Kidney epithelial cell (primary cell): ENCODE data around the gene RMND5B. TPM values are rescaled to one million over a fixed set of nuclear protein-coding genes. Genes with fewer than 3 reads are reported as not detected.
"Not testable (repeated sequence)": the region's sequence is repeated elsewhere in the genome, so short reads cannot be mapped to it uniquely, and the experiment has no call there.

ENCODE experiments used
- DNase-seq: peaks from one replicate; pipeline ENCODE4 v3.0.0-alpha.2; 2010; ENCODE audit warnings: low read depth
- H3K27me3 ChIP-seq: 2 replicates; pipeline ENCODE4 v1.6.0; 2011; ENCODE audit warnings: low read length; ENCODE audit not compliant: control insufficient read depth, insufficient read depth
- H3K36me3 ChIP-seq: 2 replicates; pipeline ENCODE4 v1.5.1; 2011; ENCODE audit warnings: low read length; ENCODE audit not compliant: control insufficient read depth, insufficient read depth
- H3K4me3 ChIP-seq: 2 replicates; pipeline ENCODE4 v1.5.1; 2011; ENCODE audit warnings: low read depth, mild to moderate bottlenecking, control low read depth, low read length
- total RNA-seq: library from RNA; depleted of rRNA; stranded (reverse); fragments of >200 nt; gene quantifications from 2 replicates; pipeline ENCODE4 v1.2.3, GENCODE V29; 2015
- TF ChIP-seq, protein P1 (sequence below): IDR thresholded peaks from 2 replicates; pipeline ENCODE4 v1.5.1; 2011; ENCODE audit warnings: mild to moderate bottlenecking, moderate library complexity, low read length, control low read depth, inconsistent platforms; ENCODE audit not compliant: insufficient read depth, poor library complexity, severe bottlenecking

The RMND5B gene
- total RNA-seq, 1 donor from 2014 or later = 26.3 TPM

- TF ChIP-seq, protein P1, sequence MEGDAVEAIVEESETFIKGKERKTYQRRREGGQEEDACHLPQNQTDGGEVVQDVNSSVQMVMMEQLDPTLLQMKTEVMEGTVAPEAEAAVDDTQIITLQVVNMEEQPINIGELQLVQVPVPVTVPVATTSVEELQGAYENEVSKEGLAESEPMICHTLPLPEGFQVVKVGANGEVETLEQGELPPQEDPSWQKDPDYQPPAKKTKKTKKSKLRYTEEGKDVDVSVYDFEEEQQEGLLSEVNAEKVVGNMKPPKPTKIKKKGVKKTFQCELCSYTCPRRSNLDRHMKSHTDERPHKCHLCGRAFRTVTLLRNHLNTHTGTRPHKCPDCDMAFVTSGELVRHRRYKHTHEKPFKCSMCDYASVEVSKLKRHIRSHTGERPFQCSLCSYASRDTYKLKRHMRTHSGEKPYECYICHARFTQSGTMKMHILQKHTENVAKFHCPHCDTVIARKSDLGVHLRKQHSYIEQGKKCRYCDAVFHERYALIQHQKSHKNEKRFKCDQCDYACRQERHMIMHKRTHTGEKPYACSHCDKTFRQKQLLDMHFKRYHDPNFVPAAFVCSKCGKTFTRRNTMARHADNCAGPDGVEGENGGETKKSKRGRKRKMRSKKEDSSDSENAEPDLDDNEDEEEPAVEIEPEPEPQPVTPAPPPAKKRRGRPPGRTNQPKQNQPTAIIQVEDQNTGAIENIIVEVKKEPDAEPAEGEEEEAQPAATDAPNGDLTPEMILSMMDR = no peak
- no peak overlapping the region for H3K4me3 ChIP-seq
- no peaks in the 10 kb centered on the region for H3K36me3 ChIP-seq
- peaks cover 6% of the 10 kb centered on the region for H3K27me3 ChIP-seq
- DNase-seq = no peak
Measured at GRCh38 chr5:178192787-178193186, 62.0 kb downstream of the RMND5B start.

- peaks cover 6% of the 10 kb centered on the region for H3K27me3 ChIP-seq
- TF ChIP-seq, protein P1 = no peak
- DNase-seq = no peak
- no peaks in the 10 kb centered on the region for H3K36me3 ChIP-seq
- no peak overlapping the region for H3K4me3 ChIP-seq
Measured at GRCh38 chr5:178193251-178193809, 62.5 kb downstream of the RMND5B start.

DNA sequence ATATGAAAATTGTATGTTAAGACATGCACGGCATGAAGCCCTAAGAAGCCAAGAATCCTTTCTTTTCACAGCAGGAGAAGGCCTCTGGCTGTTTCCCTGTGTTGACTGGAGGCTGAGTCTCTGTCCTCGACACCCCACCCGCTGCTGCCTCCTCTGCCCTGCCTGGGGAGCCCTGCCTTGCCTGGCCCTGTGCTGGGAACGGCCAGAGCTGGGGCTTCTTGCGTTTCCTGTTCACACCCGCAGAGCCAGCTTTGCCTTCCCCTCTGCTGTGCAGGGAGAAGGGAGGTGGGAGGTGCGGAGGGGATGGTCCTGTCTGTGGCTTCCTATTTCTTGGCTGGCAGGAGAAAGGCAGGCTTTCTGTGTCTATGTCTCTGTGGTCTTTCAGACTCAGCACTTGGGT is 63.2 kb downstream of the RMND5B start:
- H3K27me3 ChIP-seq = peaks cover 6% of the 10 kb centered on the region
- no peak for DNase-seq
- TF ChIP-seq, protein P1 = no peak
- H3K36me3 ChIP-seq = no peaks in the 10 kb centered on the region
- no peak overlapping the region for H3K4me3 ChIP-seq

DNA sequence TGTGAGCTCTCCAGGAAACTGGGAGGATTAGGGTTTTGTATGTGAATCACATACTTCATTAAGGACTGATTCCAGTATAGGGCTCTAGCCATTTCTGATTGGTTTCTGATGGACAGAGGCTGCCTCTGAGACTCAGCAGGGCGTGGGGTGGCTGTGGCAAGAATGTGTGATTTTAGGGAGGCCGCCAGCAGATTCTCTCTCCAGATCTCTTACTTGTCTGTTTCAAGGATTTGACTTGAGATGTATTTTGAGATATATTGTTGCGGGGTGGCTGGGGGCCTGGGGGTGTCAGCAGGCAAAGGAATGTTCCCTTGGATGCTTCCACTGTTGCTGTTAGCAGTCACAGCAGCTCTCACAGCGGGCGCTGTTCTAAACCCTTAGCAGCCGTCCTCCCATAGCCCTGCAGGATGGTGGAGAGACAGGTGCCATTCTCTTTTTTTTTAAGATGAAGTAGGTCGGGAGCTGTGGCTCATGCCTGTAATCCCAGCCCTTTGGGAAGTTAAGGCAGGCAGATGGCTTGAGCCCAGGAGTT is 65.5 kb downstream of the RMND5B start:
- Histone ChIP-seq H3K27me3 (peaks cover 6% of the 10 kb centered on the region), H3K4me3 (no peak overlapping the region), H3K36me3 (no peaks in the 10 kb centered on the region)
- no peak for DNase-seq
- TF ChIP-seq, protein P1 = no peak

- no peak for DNase-seq
- H3K27me3 ChIP-seq = peaks cover 6% of the 10 kb centered on the region
- no peaks in the 10 kb centered on the region for H3K36me3 ChIP-seq
- H3K4me3 ChIP-seq = no peak overlapping the region
- TF ChIP-seq, protein P1 = no peak
Measured at GRCh38 chr5:178196986-178197385, 66.2 kb downstream of the RMND5B start.

DNA sequence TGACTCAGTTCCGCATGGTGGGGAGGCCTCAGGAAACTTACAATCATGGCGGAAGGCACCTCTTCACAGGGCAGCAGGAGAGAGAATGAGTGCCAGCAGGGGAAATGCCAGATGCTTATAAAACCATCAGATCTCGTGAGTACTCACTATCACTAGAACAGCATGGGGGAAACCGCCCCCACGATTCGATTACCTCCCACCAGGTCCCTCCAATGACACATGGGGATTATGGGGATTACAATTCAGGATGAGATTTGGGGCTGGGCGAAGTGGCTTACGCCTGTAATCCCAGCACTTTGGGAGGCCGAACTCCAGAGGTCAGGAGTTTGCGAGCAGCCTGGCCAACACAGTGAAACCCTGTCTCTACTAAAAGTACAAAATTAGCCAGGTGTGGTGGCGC is 67.3 kb downstream of the RMND5B start:
- not testable (repeated sequence) for DNase-seq, H3K27me3 ChIP-seq

More for the DNA sequence above, 67.3 kb downstream of the RMND5B start:
- not testable (repeated sequence) for H3K36me3 ChIP-seq, H3K4me3 ChIP-seq
